ENCODE measurements around the gene SLIT1.

Gene SLIT1

DNA sequence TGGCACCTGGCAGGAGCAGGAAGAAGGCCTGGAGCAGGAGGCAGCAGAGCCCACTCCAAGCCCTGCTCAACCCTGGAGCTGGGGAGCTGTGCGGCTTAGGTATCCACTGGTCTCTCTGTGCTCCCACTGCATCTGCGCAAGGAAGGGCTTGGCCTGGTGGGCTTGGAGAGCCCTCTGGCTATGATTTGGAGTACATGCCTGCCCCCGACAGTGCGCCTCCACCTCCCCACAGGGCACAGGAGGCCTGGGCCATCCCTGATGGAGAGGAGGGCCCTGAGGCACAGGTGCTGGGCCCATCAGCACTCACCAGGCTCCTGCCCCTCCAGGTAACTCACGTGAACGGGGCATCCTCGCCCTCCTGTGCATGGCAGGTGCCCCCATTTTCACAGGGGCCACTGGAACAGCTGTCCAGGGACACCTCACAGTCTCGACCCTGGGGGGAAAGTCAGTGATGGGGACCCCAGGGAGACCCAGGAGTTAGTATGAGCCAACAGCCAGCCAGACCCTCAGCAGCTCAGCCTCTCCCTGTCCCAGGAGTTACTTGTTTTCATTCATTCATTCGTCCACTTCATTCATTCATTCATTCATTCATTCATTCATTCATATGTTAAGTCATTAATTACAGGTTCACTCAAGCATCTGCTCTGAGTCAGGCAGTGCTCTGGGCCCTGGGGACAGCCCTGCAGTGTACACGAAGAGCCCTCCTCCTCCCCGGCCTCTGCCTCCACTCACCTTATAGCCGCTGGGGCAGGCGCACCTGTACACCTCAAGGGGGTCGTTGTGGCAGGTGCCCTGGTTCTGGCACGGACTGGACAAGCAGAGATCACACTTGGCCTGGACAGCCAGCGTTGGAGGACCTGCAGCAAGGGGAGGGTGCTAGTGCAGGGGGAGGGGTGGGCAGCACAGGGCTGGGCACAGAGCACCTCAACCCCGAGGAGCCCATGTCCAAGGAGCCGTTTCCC is 167.2 kb downstream of the SLIT1 start:
- DNase-seq: no peak

DNA sequence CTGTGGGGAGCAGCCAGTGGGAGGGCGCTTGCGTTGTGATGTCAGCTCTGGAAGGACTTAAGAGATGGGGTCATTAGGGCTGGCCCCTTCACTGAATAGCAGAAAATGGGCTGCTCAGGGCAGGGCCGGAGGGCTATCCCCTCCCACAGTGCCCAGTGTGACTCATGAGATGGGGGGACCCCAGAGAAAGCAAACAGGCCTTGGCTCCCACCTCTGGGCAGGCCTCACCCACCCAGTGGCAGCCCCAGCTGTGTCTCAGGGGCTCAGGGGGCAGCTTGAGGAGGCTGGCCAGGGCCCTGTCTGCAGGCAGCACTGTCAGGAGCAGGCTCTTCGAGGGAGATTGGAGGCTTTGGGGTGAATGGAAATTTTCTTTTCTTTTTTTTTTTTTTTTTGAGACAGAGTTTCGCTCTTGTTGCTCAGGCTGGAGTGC is 168.3 kb downstream of the SLIT1 start:
- DNase-seq: no peak

DNA sequence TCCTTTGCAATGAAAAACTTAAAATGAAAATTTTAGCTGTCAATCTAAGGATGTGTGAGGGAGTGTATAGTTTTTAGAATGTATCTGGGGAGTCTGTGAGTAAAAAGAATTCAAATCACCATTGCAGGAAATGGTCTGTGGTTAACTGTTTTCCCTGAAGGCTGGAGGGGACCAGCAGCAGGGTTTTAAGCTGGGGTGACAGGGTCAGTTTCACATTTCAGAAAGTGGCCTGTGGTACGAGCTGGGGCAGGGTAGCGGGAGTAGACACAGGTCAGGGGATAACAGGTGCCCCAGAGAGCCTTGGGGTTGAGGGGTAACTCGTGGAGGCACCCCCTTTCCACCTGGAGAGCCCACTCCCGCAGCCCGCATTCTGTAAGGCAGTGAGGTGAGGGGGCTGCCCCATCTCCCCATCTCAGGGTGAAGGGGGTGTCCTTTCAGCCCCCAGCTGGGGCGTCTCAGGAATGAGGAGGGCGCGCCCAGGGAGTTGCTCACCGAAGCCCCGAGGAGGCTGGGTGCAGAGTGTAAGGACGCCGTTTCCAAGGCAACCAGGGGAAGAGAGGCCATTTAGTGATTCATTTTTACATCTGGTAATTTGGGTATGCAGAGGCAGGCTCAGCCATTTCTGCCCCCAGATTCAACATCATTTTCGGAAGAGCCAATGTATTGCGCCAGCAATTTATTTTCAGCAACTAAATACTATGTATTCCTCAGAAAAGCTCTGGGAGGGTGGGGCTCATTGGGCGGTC is 168.9 kb downstream of the SLIT1 start:
- no peak for DNase-seq

DNA sequence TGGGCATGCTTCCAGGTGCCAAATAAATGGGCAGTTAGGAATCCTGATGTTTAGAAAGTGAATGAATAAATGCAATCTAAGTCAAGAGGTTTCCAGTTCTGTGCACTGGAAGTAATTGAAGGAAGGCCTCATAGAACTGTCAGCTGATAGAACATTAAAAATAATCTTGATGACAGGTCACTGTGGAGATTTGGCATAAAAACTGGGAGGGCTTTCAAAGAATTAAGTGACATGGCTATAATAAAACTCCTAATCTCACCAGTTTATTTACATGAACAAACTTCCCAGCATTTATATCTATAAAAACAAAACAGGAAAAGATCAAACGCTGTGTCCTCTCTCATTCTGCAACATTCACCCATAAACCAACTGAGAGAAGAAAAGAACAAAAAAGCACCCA is 170.5 kb downstream of the SLIT1 start:
- DNase-seq: no peak

DNA sequence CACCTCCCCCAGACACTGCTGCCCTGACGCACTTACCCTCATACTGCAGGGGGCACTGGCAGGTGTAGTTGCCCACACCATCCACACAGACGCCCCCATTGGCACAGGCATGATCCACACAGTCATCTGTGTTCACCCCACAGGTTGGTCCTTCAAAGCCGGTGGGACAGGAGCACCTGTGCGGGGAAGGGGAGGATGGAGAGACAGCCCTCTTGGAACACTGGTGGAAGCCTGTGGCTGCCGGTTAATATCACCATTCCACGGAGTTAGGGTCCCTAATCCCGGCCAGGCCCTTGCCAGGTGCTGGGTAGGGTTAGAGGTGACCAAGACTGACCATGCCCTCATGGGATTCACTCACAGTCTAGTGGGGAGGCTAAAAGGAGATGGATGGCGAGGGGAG is 171.8 kb downstream of the SLIT1 start:
- no peak for DNase-seq

DNA sequence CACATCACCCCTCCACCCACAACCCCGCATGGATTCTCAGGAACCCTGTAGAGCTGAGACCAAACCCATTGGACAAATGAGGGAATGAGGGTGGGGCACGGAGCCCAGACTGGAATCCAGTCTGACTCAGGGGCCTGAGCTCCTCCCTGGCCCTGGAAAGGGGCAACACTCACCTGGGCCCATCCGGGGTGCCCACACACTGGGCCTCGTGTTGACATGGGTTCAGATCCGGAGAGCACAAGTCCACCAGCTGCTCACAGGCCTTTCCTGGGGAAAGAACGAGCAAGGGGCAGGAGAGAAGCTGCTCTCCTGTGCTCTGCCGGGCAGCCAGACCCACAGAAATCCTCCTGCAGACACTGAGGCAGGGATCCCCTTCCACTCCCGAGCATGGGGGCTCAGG is 172.2 kb downstream of the SLIT1 start:
- DNase-seq: no peak

DNA sequence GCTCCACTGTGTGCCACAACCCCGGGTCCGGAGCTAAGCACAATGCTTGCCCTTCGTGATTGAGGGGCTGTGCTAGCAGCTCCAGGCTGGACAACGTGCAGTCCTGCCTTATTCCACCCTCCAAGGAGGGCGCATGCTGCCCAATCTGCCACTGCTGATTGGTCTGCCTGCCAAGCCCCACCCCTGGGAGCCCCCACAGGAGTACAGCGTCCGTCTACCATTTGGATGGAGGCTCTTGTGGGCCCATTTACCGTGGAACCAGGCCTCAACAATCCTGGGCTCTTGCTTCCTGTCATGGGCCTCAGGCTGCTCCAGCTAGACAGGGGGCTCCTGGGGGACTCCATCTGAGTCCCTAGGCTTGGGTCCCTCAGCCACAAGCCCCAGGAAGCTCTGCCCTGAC is 173.3 kb downstream of the SLIT1 start:
- DNase-seq: no peak

DNA sequence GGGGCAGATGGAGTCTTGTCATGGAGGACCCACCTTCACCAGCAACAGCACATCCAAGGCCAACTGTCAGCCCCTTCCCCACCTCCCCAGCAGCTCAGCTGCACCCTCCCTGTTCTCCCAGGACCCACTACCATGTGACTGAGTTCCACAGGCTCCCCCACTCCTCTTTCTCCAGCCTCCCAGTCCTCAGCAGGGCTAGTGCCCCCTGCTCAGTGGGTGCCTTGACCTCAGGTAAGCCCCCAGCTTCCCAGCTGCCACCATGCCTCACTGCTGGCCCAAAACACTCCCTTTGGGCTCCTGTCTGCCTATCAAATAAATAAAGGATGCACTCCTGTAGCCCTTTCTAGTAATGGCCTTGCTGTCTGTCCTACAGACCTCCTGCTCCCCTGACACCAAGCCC is 174.4 kb downstream of the SLIT1 start:
- no peak for DNase-seq

DNA sequence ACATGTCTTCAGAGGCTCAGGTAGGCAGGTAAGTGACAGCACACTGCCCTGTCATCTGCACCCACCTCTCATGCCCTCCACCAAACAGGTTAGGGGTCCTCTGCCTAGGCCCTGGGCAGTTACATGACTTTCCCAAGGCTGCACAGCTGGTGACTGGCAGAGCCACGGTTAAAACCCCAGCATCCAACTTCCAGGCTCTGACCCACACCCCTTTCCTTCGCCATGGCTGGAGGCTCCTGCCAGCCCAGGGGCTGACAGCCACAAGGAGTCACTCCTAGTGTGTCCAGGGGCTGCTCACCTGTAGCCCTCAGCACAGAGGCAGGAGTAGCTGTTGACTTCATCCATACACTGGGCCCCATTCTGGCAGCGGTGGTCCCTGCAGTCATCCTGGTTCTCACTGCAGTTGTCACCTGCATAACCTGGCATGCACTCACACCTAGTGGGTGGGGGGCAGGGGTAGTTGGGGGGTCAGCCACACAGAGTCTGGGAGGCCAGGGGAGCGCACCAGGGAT is 175.0 kb downstream of the SLIT1 start:
- no peak for DNase-seq

DNA sequence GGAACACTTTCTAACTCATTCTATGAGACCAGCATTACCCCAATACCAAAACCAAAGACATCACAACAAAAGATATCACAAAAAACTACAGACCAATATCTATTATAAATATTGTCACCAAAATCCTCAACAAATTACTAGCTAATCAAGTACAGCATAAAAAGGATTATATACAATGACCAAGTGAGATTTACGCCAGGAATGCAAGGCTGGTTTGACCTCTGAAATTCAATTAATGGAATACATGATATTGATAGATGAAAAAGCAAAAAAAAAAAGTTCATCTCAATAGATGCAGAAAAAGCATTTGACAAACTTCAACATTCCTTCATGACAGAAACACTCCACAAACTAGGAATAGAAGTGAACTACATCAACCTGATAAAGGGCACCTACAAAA is 178.3 kb downstream of the SLIT1 start:
- DNase-seq: no peak

DNA sequence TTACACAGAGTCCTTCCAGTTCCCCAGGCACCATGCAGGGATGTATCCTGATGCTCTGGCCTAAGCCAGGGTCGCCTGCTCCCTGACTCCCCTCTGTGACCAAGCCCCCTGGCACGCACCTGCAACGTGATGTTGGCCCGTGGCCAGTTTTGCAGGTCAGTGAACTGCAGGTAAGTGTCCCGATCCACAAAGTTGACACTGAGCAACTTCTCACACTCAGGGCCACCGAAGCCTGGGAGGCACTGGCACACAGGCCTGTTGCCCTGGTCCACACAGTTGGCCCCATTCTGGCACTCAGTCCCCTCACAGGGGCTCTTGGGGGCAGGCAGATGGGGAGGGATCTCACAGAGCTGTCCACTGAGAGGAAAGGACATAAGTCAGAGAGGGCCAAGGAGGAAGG is 179.4 kb downstream of the SLIT1 start:
- no peak for DNase-seq

DNA sequence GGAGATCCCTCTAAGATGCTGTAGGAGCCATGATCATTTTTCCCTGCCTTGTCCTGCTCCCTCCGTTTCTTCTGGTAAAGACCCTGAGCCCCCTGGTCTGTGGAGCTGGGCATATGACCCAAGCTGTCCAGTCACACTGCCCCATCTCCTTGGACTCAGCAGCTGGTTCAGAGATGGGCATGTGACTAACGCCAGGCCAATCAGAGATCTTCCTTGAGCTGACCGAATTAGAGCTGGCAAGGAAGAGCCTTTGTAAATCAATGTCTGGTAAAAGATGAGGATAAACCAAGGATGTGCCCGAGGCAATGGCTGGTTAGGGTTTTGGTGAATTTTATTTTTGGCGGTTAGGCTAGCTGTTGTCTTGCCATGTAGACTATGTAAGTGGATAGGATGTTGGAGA is 180.4 kb downstream of the SLIT1 start:
- DNase-seq: no peak

DNA sequence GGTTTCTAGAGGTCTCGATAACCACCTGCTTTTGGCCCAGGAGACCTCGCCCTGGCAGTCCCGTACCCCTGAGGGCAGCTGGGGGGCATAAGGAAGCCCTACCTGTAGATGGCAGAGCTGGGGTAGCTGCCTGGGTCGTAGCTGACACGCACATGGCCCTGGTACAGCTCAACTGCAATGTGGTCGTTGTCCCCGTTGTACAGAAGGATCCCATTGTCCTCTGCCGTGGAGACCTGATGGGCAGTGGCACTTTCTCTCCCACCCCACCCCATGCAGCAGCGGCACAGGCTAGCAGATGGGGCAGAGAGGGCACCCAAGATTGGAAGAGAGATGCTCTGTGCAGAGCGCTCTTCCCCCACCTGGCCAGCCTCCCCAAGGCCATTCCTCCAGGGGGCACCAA is 181.2 kb downstream of the SLIT1 start:
- DNase-seq: no peak

DNA sequence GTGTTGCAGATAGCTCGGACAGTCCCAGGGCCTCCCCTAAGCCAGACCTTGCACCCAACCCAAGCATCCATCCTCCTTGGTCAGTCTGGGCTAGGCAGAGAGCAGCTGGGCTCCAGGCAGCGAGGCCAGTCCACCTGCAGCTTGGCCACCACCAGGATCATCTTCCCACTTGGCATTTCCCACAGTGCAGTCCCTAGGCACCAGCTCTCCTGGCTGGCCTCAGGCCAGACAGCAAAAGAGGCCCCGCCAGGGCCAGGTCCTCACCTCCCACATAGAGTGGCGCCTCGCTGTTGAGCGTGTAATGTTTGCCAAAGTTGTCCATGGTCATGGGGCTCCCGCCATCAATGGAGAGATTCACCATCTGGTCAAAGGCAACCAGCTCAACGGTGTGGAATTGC is 182.0 kb downstream of the SLIT1 start:
- DNase-seq: no peak

DNA sequence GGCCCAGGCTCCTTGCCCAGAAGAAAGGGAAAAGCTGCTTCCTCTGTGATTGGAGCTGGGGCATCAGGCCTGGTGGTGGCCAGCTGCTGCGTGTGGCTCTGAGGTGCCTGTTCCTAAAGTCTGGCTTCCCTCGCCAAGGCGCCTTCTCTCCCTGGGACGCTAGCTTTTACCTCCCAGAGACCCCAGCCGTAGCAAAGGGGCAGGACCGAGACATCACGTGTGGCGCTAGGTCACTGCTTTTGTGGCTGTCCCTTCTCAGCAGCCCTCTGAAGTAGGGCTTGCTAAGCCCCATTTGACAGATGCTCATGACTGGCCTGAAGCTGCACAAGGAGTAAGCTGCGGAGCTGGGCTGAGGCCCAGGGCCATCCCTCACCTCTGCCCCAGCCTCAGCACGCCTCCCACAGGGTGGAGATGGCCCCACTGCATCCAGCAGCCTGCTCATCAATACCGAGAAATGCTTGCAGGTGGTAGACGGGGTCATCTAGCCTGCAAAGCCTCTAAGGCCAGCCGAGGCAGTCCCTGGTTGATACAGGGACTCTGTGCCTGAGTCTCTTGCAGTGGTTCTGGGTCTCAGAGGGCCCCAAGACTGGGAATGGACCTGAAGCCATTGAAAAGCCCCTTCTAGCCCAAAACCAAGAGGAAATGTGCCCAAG is 182.5 kb downstream of the SLIT1 start:
- no peak for DNase-seq

DNA sequence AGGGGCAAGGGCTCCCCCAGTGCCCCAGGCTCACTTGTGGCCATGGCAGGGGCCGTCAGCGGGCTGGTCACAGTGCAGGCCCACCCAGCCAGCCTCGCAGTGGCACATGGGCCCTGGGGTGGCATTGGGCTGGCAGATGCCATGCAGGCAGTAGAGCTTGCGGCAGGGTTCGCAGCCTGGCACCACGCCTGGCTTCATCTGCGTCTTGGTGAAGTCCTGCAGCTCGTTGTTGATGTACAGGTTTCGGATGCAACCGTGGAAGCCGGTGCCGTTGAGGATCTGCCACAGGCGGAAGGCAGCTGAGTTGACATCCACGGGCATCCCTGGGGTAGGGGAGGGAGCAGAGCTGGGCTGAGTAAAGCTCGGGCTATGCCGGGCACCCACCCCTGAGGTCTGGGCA is 183.1 kb downstream of the SLIT1 start:
- no peak for DNase-seq

DNA sequence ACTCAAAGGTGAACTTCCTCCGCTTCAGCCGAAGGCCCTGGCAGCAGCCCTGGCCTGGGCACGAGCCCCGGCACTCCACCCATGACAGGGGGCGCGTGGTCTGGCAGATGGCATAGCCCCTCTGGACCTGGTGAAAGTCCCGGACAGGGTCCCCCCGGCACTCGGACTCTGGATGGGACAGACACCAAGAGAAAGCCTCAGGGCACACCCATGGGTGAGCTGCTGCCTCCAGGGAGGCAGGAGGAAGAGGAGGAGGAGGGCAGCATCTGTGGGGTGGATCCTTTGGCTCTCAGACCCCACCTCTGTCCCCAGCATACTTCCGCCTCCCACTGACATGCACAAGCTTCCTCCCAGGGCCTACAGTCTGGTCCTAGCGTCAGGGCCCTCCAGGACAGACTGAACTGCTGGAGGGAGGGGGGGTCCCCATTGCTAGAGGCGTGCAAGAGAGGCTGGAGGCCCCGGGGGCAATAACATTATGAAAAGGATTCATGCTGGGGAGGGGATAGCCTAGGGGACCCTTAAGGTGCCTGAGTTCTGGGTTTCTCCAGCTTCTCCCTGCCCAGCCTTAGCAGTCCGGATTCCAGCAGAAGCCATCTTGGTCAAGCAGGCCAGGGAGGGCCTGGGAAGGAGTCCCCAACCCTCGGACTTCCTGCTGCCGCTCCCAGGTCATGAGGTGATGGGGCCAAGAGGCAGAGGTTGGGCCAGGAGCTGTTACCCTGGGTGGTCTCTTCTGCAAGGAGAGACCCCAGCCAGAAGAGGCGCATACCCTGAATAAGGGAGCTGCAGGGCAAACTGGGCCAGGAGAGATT is 184.4 kb downstream of the SLIT1 start:
- DNase-seq: no peak

DNA sequence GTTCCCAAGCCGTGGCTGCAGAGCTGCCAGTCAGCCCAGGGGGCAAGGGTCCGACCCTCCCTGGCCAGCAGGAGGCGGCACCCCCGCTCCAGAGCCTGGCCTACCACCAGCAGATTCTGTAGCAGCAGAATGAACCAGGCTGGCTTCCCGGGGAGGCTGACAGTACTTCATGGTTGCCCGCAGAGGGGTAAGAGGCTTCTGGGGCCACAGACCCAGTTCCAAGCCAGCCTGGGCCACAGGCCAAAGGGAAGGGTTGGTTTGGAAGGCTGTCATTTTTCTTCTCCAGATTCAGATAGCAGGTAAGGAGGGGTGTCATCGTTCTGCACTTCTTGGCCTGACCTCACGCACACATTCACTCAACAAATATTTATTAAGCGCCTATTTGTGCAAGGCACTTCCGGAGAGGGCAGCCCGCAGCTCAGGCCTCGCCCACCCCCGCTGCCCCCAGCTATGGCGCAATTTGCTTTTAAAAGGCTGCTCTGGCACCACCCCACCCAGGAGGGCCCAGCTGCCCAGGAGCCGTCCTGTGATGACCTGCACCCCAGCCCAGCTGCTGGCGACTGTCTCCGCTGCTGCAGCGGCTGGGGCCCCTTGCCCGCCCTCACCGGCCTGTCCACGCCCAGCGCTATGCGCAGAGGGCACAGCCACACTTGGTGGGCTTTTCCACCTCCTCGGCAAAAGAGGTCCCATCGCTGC is 185.1 kb downstream of the SLIT1 start:
- DNase-seq: peak; percentile 7

DNA sequence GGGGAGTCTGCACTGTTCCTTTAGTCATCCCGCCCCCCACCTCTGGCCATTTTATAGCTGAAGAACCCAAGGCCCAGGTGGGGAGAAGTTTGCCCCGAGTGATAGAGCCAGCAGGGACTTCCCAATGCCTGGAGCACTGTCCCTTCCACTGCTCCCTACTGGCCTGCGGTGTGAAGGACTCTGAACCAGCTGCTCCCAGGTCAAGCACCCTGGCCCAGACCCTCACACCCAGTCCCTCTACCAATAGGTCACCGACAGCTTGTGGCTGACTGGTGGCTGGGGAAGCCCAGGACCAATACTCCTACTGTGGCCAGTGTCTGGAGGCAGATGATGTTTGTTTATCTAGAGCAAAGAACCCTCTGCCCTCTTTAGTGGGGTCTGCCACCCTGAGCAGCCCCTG is 185.8 kb downstream of the SLIT1 start:
- DNase-seq: no peak

DNA sequence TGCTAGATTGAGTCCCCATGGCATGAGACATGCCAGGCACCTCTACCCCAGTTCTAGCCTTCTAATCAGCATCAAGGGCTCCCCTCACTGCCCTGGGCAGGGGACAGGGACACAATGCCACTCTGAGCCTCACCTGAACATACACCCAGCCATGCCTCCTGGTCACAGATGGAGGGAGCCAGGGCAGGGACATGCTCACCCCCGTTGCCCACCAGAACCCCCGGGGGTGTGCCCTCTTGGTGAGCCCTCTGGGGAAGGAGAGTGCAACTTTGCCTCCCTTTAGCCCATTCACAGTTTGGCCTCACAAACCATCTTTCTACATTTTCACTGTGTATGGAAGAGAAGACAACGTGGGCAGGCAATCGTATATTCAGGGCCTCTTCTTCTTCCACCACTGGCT is 186.4 kb downstream of the SLIT1 start:
- DNase-seq: no peak

DNA sequence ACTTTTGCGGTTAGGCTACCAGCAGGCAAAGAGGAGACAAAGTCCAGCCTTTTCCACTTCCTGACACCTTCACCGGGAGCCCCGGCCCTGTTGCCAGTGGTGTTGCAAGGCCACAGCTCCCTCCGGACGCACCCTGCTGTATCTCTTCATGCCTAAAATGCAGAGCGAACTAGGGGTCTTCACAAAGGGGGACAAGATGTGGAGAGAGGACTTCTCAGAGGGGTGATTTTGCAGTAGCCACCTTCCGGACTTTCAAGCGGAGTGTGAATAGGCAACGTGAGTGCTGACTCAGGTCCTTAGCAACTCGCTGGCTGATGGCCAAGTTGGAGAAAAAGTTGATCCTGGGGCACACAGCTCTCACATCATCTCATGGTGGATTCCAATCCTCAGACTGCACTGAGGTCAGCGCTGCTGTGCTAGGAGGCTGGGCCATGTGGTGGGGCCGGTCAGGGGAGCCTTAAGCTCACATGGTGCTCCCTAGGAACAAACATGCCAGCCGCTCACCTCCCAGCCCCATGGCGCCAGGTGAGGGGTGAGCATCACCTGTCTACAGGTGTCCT is 187.3 kb downstream of the SLIT1 start:
- DNase-seq: no peak

Data from NCI-H2029 treated with DMSO at 0.1 percent for 48 hours (cell line).